H1 (cell line): ENCODE measurements around the gene SVIL. TPM values are rescaled to one million over a fixed set of nuclear protein-coding genes. Genes with fewer than 3 reads are reported as not detected.

Experiments used
- CTCF ChIA-PET: fragments of 300-600 bp; sonication (Branson Sonifier 250); formaldehyde crosslinking; loops from one replicate; lab custom pipeline; 2021; ENCODE audit not compliant: partially characterized antibody; lab: Charles Lee
- POLR2A ChIA-PET: fragments of 300-600 bp; sonication (Branson Sonifier 250); formaldehyde crosslinking; loops from one replicate; lab custom pipeline; 2021; ENCODE audit warnings: inconsistent platforms; ENCODE audit not compliant: partially characterized antibody; lab: Charles Lee
- DNase-seq, 2 experiments: peaks; one replicate each; pipeline versions ENCODE4 v3.0.0 to v3.0.0-alpha.2; 2010 to 2022; ENCODE audit warnings: low spot score in 2 of 2, low read depth in 1 of 2, mixed read lengths in 1 of 2
- FAIRE-seq: peaks from 2 replicates; lab custom pipeline; 2011; peaks lifted over from hg19 to GRCh38; lab: Jason Lieb, UNC
- H2AFZ ChIP-seq: 2 replicates; pipeline ENCODE4 v1.8.1; 2012; ENCODE audit warnings: low read length, inconsistent platforms
- H2AK5ac ChIP-seq: 2 replicates; pipeline ENCODE4 v1.6.1; 2013; ENCODE audit warnings: low read depth, low read length
- H2BK120ac ChIP-seq: replicated peaks from 2 replicates; pipeline ENCODE3; 2013; ENCODE audit warnings: low read depth, low read length, inconsistent platforms
- H2BK12ac ChIP-seq: 2 replicates; pipeline ENCODE4 v1.6.1; 2013; ENCODE audit warnings: low read depth, low read length
- H2BK15ac ChIP-seq: 2 replicates; pipeline ENCODE4 v1.6.1; 2013; ENCODE audit warnings: low read length
- H2BK20ac ChIP-seq: 2 replicates; pipeline ENCODE4 v1.6.1; 2013; ENCODE audit warnings: low read length
- H2BK5ac ChIP-seq: 2 replicates; pipeline ENCODE4 v1.6.1; 2013; ENCODE audit warnings: low read depth, low read length
- H3K14ac ChIP-seq: 2 replicates; pipeline ENCODE4 v1.6.1; 2013; ENCODE audit warnings: inconsistent platforms; ENCODE audit not compliant: insufficient read length
- H3K18ac ChIP-seq: 2 replicates; pipeline ENCODE4 v1.6.1; 2013; ENCODE audit warnings: low read length; ENCODE audit errors: extremely low read depth
- H3K23ac ChIP-seq: 2 replicates; pipeline ENCODE4 v1.6.1; 2013; ENCODE audit warnings: inconsistent platforms; ENCODE audit not compliant: insufficient read length
- H3K23me2 ChIP-seq: 2 replicates; pipeline ENCODE4 v1.6.1; 2013; ENCODE audit warnings: low read depth, low read length
- H3K27ac ChIP-seq: 2 replicates; pipeline ENCODE4 v1.6.1; 2011; ENCODE audit warnings: low read depth, low read length, inconsistent platforms
- H3K27me3 ChIP-seq, 4 experiments: replicated peaks in 1 of 4; 1 replicate in 1 of 4; 2 replicates in 3 of 4; pipeline versions ENCODE4 v1.6.1 to v1.8.1; 2011 to 2013; ENCODE audit warnings: low read length in 3 of 4, mild to moderate bottlenecking in 3 of 4, inconsistent platforms in 2 of 4, mixed read lengths in 2 of 4, moderate library complexity in 1 of 4; ENCODE audit not compliant: control insufficient read depth in 3 of 4, insufficient read depth in 3 of 4; ENCODE audit errors: extremely low read depth in 1 of 4
- H3K36me3 ChIP-seq, 4 experiments: 2 replicates each; pipeline versions ENCODE4 v1.6.1 to v1.8.1; 2011 to 2013; ENCODE audit warnings: mild to moderate bottlenecking in 4 of 4, low read length in 3 of 4, moderate library complexity in 2 of 4, control low read depth in 1 of 4, inconsistent platforms in 1 of 4; ENCODE audit not compliant: insufficient read depth in 4 of 4, control insufficient read depth in 2 of 4
- H3K4ac ChIP-seq: replicated peaks from 2 replicates; pipeline ENCODE3; 2013; ENCODE audit warnings: low read length, low read depth, mixed read lengths, inconsistent platforms; ENCODE audit not compliant: insufficient read length
- H3K4me1 ChIP-seq, 4 experiments: replicated peaks in 1 of 4; 1 replicate in 1 of 4; 2 replicates in 3 of 4; pipeline versions ENCODE4 v1.6.1 to v1.8.1; 2011 to 2013; ENCODE audit warnings: low read length in 3 of 4, inconsistent platforms in 2 of 4, mixed read lengths in 1 of 4; ENCODE audit not compliant: insufficient read depth in 4 of 4, control insufficient read depth in 3 of 4
- H3K4me2 ChIP-seq, 2 experiments: 2 replicates each; pipeline versions ENCODE4 v1.6.1 to v1.8.1; 2011 to 2013; ENCODE audit warnings: low read depth in 2 of 2, low read length in 2 of 2, control low read depth in 1 of 2, inconsistent platforms in 1 of 2, mild to moderate bottlenecking in 1 of 2; ENCODE audit not compliant: insufficient read depth in 1 of 2
- H3K4me3 ChIP-seq, 4 experiments: fragments of 200-600, 300-600 bp in 1 of 4; sonication (generic), shearing (Covaris generic), sonication (Bioruptor Twin) in 1 of 4; 2 replicates each; pipeline versions ENCODE4 v1.5.1 to v1.8.1; 2011 to 2016; ENCODE audit warnings: low read length in 4 of 4, low read depth in 3 of 4, control low read depth in 2 of 4, inconsistent platforms in 2 of 4, mild to moderate bottlenecking in 2 of 4, mixed read lengths in 1 of 4, moderate library complexity in 1 of 4; ENCODE audit not compliant: insufficient read depth in 2 of 4; ENCODE audit errors: extremely low read depth in 1 of 4
- H3K56ac ChIP-seq: replicated peaks from 2 replicates; pipeline ENCODE3; 2013; ENCODE audit warnings: low read depth, mild to moderate bottlenecking, mixed read lengths, low read length, inconsistent platforms; ENCODE audit not compliant: insufficient read length
- H3K79me1 ChIP-seq: 2 replicates; pipeline ENCODE4 v1.6.1; 2013; ENCODE audit warnings: low read depth, low read length, control low read depth
- H3K79me2 ChIP-seq, 2 experiments: 2 replicates each; pipeline versions ENCODE4 v1.6.1 to v1.8.1; 2012 to 2013; ENCODE audit warnings: low read length in 2 of 2, mild to moderate bottlenecking in 2 of 2, inconsistent platforms in 1 of 2; ENCODE audit not compliant: insufficient read depth in 2 of 2, control insufficient read depth in 1 of 2
- H3K9ac ChIP-seq, 4 experiments: replicated peaks in 1 of 4; 1 replicate in 1 of 4; 2 replicates in 3 of 4; pipeline versions ENCODE4 v1.6.1 to v1.8.1; 2011 to 2013; ENCODE audit warnings: low read depth in 3 of 4, low read length in 3 of 4, control low read depth in 2 of 4, mild to moderate bottlenecking in 2 of 4, moderate library complexity in 2 of 4, inconsistent platforms in 1 of 4; ENCODE audit errors: extremely low read depth in 1 of 4
- H3K9me3 ChIP-seq, 2 experiments: 2 replicates each; pipeline versions ENCODE4 v1.6.1 to v1.8.1; 2012 to 2013; ENCODE audit warnings: mild to moderate bottlenecking in 2 of 2, moderate library complexity in 2 of 2, control low read depth in 1 of 2, inconsistent platforms in 1 of 2, low read depth in 1 of 2, low read length in 1 of 2, mixed read lengths in 1 of 2; ENCODE audit not compliant: insufficient read depth in 2 of 2
- H4K20me1 ChIP-seq, 2 experiments: replicated peaks in 1 of 2; 2 replicates each; pipeline versions ENCODE3 to v1.8.1; 2011 to 2013; ENCODE audit warnings: inconsistent platforms in 2 of 2, low read length in 2 of 2, mild to moderate bottlenecking in 1 of 2; ENCODE audit not compliant: insufficient read depth in 2 of 2, control insufficient read depth in 1 of 2
- H4K5ac ChIP-seq: 2 replicates; pipeline ENCODE4 v1.6.1; 2013; ENCODE audit warnings: low read length, low read depth, mixed read lengths, inconsistent platforms; ENCODE audit not compliant: insufficient read length
- H4K8ac ChIP-seq: 2 replicates; pipeline ENCODE4 v1.8.0; 2013; ENCODE audit warnings: mild to moderate bottlenecking, moderate library complexity, low read length, inconsistent platforms; ENCODE audit not compliant: insufficient read depth; ENCODE audit errors: extremely low read depth
- H4K91ac ChIP-seq: replicated peaks from 2 replicates; pipeline ENCODE3; 2013; ENCODE audit warnings: low read length, mixed read lengths, inconsistent platforms; ENCODE audit not compliant: insufficient read length
- CBX8 ChIP-seq: fragments of 300-800, 300-1000 bp; sonication (generic); IDR thresholded peaks from 2 replicates; pipeline ENCODE4 v1.7.1; 2016; ENCODE audit warnings: low read depth, low read length, borderline replicate concordance
- CHD2 ChIP-seq: IDR thresholded peaks from 2 replicates; pipeline ENCODE4 v1.6.1; 2012; ENCODE audit warnings: low read length, improper control_type of control experiment
- CREB1 ChIP-seq: IDR thresholded peaks from 2 replicates; pipeline ENCODE4 v1.6.1; 2012; ENCODE audit warnings: inconsistent platforms
- GTF2F1 ChIP-seq: IDR thresholded peaks from 2 replicates; pipeline ENCODE4 v1.6.1; 2012; ENCODE audit warnings: low read depth, low read length, improper control_type of control experiment, borderline replicate concordance
- HDAC2 ChIP-seq, 2 experiments: fragments of 300-600 bp in 1 of 2; sonication (generic) in 1 of 2; IDR thresholded peaks; 2 replicates each; pipeline ENCODE4 v1.6.1; 2011 to 2012; ENCODE audit warnings: low read depth in 2 of 2, low read length in 2 of 2, mild to moderate bottlenecking in 2 of 2, moderate library complexity in 2 of 2, borderline replicate concordance in 1 of 2, inconsistent platforms in 1 of 2
- RBBP5 ChIP-seq: IDR thresholded peaks from 2 replicates; pipeline ENCODE4 v1.7.1; 2012; ENCODE audit warnings: low read depth, mild to moderate bottlenecking, inconsistent platforms, low read length, moderate library complexity, borderline replicate concordance
- SRF ChIP-seq: IDR thresholded peaks from 2 replicates; pipeline ENCODE4 v1.6.1; 2011; ENCODE audit warnings: mild to moderate bottlenecking, low read depth, low read length, moderate library complexity
- YY1 ChIP-seq: IDR thresholded peaks from 2 replicates; pipeline ENCODE4 v1.6.1; 2011; ENCODE audit warnings: low read depth, mild to moderate bottlenecking, low read length
- WGBS, 2 experiments: shearing (Covaris generic) in 1 of 2; methylation state at CpG; one replicate each; pipeline versions ENCODE4 v1.1.6 to v1.1.7; 2013 to 2015; ENCODE audit warnings: low lambda C conversion rate in 2 of 2, mixed read lengths in 2 of 2, inconsistent platforms in 1 of 2, low coverage in 1 of 2, missing lambda C conversion rate in 1 of 2; ENCODE audit not compliant: insufficient replicate concordance in 2 of 2, insufficient coverage in 1 of 2, insufficient read length in 1 of 2; ENCODE audit errors: extremely low coverage in 1 of 2, missing lambda C conversion rate in 1 of 2; 5-methylcytosine and 5-hydroxymethylcytosine counted together
- polyA plus RNA-seq, 7 experiments: library from polyadenylated mRNA; depleted of rRNA in 3 of 7; stranded (reverse) in 5 of 7; unstranded in 2 of 7; fragments of >200 nt in 5 of 7; fragments of 200-250 nt in 2 of 7; gene quantifications; 1 replicate in 5 of 7; 2 replicates in 1 of 7; 4 replicates in 1 of 7; pipeline versions ENCODE4 v1.2.1 to v1.2.3, GENCODE V29; 2011 to 2013; ENCODE audit warnings: missing spikeins in 2 of 7, mixed read lengths in 2 of 7
- total RNA-seq: library from RNA; stranded (reverse); fragmentation: NEBNext Ultra II Directional; extraction: Animal tissue kit (Norgen Biotek cat#: 25700); gene quantifications from 2 replicates; pipeline ENCODE4 v1.2.1, GENCODE V29; 2021

Gene SVIL
- total and polyA plus RNA-seq, 2 of the 8 experiments (the other 6 are each of a cell fraction or from before 2014, with no cell fraction given) = 4.7 to 15.4 TPM

GRCh38 chr10:29567003-29567402, 67.8 kb downstream of the SVIL start:
- Histone ChIP-seq H2AK5ac (no peak overlapping the region), H3K56ac (no peak overlapping the region), H4K20me1 (no peaks in the 10 kb centered on the region), H2BK15ac (no peak overlapping the region), H4K5ac (no peak overlapping the region), H3K23ac (no peak overlapping the region), H3K79me2 (no peaks in the 10 kb centered on the region), H3K27me3 (no peaks in the 10 kb centered on the region), H2BK120ac (no peak overlapping the region), H3K27ac (no peak overlapping the region), H2AFZ (no peak overlapping the region), H3K36me3 (no peaks in the 10 kb centered on the region), H3K23me2 (peaks cover 3% of the 10 kb centered on the region; the same call in 1 of the 2 replicates), H4K8ac (no peak overlapping the region), H2BK5ac (no peak overlapping the region), H3K18ac (no peak overlapping the region), H3K9ac (no peak overlapping the region), H3K9me3 (no peaks in the 10 kb centered on the region), H3K4ac (no peak overlapping the region), H3K4me2 (no peak overlapping the region), H2BK12ac (no peak overlapping the region), H2BK20ac (no peak overlapping the region), H4K91ac (no peak overlapping the region), H3K79me1 (no peaks in the 10 kb centered on the region), H3K4me1 (peaks cover 0 to 9% (median 2%) of the 10 kb centered on the region in 4 experiments; a peak in 3 of 7 replicates), H3K4me3 (no peak overlapping the region), H3K14ac (no peak overlapping the region)
- FAIRE-seq = no peak
- 81% methylated on average over 9 of the region's 9 CpGs; no CpG with 5 or more reads in 1 of the 2 experiments for WGBS, 2 experiments
- ChIA-PET CTCF (interaction anchor here (0.9 to 1.4 kb wide), 3 partner anchors 9 to 170 kb away, joined by 3 to 4 read pairs (median 3); no protein-coding TSS in a partner anchor), POLR2A (no interaction called here)
- no peak for DNase-seq
- no peak for TF ChIP-seq CHD2
- TF ChIP-seq RBBP5 = no peak
- no peak for TF ChIP-seq CBX8
- no peak for TF ChIP-seq GTF2F1
- no peak for TF ChIP-seq YY1
- no peak for TF ChIP-seq HDAC2 (IDR thresholded peaks at IDR 0.05; ENCODE audit: borderline replicate concordance in 1 of 2, low read depth in 2 of 2, low read length in 2 of 2)
- TF ChIP-seq SRF = no peak
- TF ChIP-seq CREB1 = no peak
